Loucy (cell line): ENCODE measurements around the gene TMEM208.

Experiments
- H2AFZ ChIP-seq: fragments of 200-600 bp; sonication (generic); 2 replicates; pipeline ENCODE4 v1.6.0; 2016; ENCODE audit warnings: antibody characterized with exemption, mild to moderate bottlenecking, low read length, moderate library complexity
- H3F3A ChIP-seq: fragments of 200-600 bp; 2 replicates; pipeline ENCODE4 v1.6.0; 2016; ENCODE audit warnings: antibody characterized with exemption, low read depth, mild to moderate bottlenecking
- H3K27me3 ChIP-seq: fragments of 200-600 bp; sonication (generic); 2 replicates; pipeline ENCODE4 v1.6.1; 2014; ENCODE audit warnings: low read length, mild to moderate bottlenecking; ENCODE audit not compliant: insufficient read depth, poor library complexity, severe bottlenecking
- H3K36me3 ChIP-seq: fragments of 200-600 bp; sonication (generic); 2 replicates; pipeline ENCODE4 v1.6.1; 2016; ENCODE audit warnings: low read length; ENCODE audit not compliant: insufficient read depth
- H3K4me1 ChIP-seq: fragments of 200-600 bp; sonication (generic); 2 replicates; pipeline ENCODE4 v1.5.1; 2014; ENCODE audit warnings: low read length, mild to moderate bottlenecking; ENCODE audit not compliant: insufficient read depth, poor library complexity, severe bottlenecking
- H3K4me2 ChIP-seq: fragments of 200-600 bp; sonication (generic); 2 replicates; pipeline ENCODE4 v1.6.0; 2014; ENCODE audit warnings: antibody characterized with exemption, low read length, low read depth, mild to moderate bottlenecking; ENCODE audit not compliant: poor library complexity, severe bottlenecking
- H3K4me3 ChIP-seq: fragments of 200-600 bp; sonication (generic); 2 replicates; pipeline ENCODE4 v1.5.1; 2014; ENCODE audit warnings: low read length, mild to moderate bottlenecking, mixed read lengths; ENCODE audit not compliant: poor library complexity, severe bottlenecking
- H3K79me2 ChIP-seq: fragments of 200-600 bp; sonication (generic); 2 replicates; pipeline ENCODE4 v1.6.1; 2014; ENCODE audit warnings: low read length; ENCODE audit not compliant: insufficient read depth
- H3K9ac ChIP-seq: fragments of 200-600 bp; sonication (generic); 2 replicates; pipeline ENCODE4 v1.6.0; 2014; ENCODE audit warnings: mild to moderate bottlenecking, low read depth, low read length, moderate library complexity; ENCODE audit not compliant: poor library complexity, severe bottlenecking
- H3K9me2 ChIP-seq: fragments of 200-600 bp; sonication (generic); replicated peaks from 2 replicates; pipeline ENCODE4 v1.6.1; 2016; ENCODE audit warnings: low read depth, low read length, mixed read lengths
- H3K9me3 ChIP-seq: fragments of 200-600 bp; sonication (generic); 2 replicates; pipeline ENCODE4 v1.6.1; 2014; ENCODE audit warnings: mild to moderate bottlenecking, antibody characterized with exemption, low read length, low read depth; ENCODE audit not compliant: insufficient read depth
- H4K20me1 ChIP-seq: fragments of 200-600 bp; sonication (generic); 2 replicates; pipeline ENCODE4 v1.6.0; 2014; ENCODE audit warnings: antibody characterized with exemption, low read length, mild to moderate bottlenecking; ENCODE audit not compliant: insufficient read depth, poor library complexity, severe bottlenecking
- CTCF ChIP-seq: fragments of 200-600 bp; sonication (generic); conservative IDR thresholded peaks from 2 replicates; pipeline ENCODE4 v1.5.1; 2014; ENCODE audit warnings: mild to moderate bottlenecking, antibody characterized with exemption, low read length
- EZH2phosphoT487 ChIP-seq: fragments of 200-600 bp; IDR thresholded peaks from 2 replicates; pipeline ENCODE4 v1.6.1; 2018; ENCODE audit warnings: antibody characterized with exemption, mild to moderate bottlenecking, moderate library complexity, borderline replicate concordance

Gene TMEM208

DNA sequence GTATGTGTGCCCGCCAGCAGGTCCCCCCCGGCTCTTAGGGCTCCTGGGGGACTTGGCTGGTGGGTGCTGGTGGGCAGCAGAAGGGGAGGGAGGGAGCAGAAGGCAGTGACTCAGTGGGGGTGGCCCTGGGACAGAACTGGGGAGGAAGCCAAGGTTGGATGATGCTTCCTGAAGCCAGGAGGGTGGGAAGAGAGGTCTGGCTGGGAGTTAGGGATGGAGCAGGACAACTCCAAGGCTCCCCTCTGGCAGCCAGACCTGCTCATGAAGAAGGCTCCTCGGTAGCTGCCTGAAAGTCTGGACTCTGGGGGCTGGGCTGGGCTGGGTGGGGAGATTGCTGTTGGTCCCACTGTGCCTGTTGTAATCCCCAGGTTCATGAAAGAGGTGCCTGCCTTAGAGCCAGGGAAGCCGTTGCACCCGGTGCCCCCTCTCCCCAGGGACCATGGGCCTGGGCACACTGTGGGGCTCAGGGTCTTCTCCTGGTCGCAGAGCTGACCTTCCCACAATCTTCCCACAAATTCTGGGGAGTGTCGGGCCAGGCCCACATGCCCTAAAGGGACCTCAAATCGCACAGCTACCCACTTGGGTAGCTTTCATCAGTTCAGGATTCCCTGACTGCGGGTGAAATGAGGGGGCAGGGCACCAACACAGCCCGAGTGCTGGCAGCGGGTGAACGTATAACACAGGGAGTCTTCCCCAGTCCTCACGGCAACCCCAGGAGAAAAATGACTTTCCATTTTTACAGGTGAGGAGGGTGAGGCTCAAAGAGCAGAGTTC lies 51.3 kb downstream of the TMEM208 start:
- H3K9me3 ChIP-seq = no peaks in the 10 kb centered on the region
- H3K79me2 ChIP-seq = peaks cover 51% of the 10 kb centered on the region
- H2AFZ ChIP-seq = peak overlapping the region; percentile 89
- no peaks in the 10 kb centered on the region for H3K27me3 ChIP-seq
- H3K4me1 ChIP-seq = peaks cover 18% of the 10 kb centered on the region
- H3K9me2 ChIP-seq = no peaks in the 10 kb centered on the region
- H3K36me3 ChIP-seq = no peaks in the 10 kb centered on the region; the same call in 1 of the 2 replicates
- H3K9ac ChIP-seq = peak overlapping the region; percentile 88
- no peaks in the 10 kb centered on the region for H3F3A ChIP-seq
- peak overlapping the region; percentile 93 for H3K4me3 ChIP-seq
- peak overlapping the region; percentile 97 for H3K4me2 ChIP-seq
- TF ChIP-seq CTCF = no peak
- no peak for TF ChIP-seq EZH2phosphoT487
- H4K20me1 ChIP-seq = no peaks in the 10 kb centered on the region
